BJ (cell line): ENCODE measurements around the gene NOX5. TPM values are rescaled to one million over a fixed set of nuclear protein-coding genes. Genes with fewer than 3 reads are reported as not detected.

ENCODE experiments used
- CTCF ChIA-PET: fragments of 350-600 bp; formaldehyde crosslinking; extraction: SDS; loops from one replicate; lab custom pipeline; 2021; ENCODE audit warnings: antibody characterized with exemption, inconsistent platforms; lab: Yijun Ruan, JAX
- POLR2A ChIA-PET: fragments of 300-600 bp; sonication (Branson Sonifier 250); formaldehyde crosslinking; extraction: SDS; loops from one replicate; lab custom pipeline; 2021; ENCODE audit warnings: antibody characterized with exemption; lab: Charles Lee
- DNase-seq: peaks from one replicate; pipeline ENCODE4 v3.0.0-alpha.2; 2011; ENCODE audit warnings: low read depth
- H3K27me3 ChIP-seq: 2 replicates; pipeline ENCODE4 v1.6.0; 2011; ENCODE audit warnings: low read length; ENCODE audit not compliant: control insufficient read depth, insufficient read depth
- H3K36me3 ChIP-seq: 2 replicates; pipeline ENCODE4 v1.5.1; 2011; ENCODE audit warnings: low read length; ENCODE audit not compliant: control insufficient read depth, insufficient read depth
- H3K4me3 ChIP-seq: 2 replicates; pipeline ENCODE4 v1.5.1; 2011; ENCODE audit warnings: low read depth, mild to moderate bottlenecking, control low read depth, low read length
- polyA plus RNA-seq: library from polyadenylated mRNA; depleted of rRNA; stranded (reverse); fragments of >200 nt; gene quantifications from 2 replicates; pipeline ENCODE4 v1.2.3, GENCODE V29; 2011
- TF ChIP-seq, protein P1 (sequence below): IDR thresholded peaks from 2 replicates; pipeline ENCODE4 v1.5.1; 2011; ENCODE audit warnings: low read depth, mild to moderate bottlenecking, control low read depth, inconsistent platforms, low read length, moderate library complexity; ENCODE audit not compliant: insufficient read depth

NOX5 gene
- polyA plus RNA-seq, 1 experiment = 0.86 TPM

DNA sequence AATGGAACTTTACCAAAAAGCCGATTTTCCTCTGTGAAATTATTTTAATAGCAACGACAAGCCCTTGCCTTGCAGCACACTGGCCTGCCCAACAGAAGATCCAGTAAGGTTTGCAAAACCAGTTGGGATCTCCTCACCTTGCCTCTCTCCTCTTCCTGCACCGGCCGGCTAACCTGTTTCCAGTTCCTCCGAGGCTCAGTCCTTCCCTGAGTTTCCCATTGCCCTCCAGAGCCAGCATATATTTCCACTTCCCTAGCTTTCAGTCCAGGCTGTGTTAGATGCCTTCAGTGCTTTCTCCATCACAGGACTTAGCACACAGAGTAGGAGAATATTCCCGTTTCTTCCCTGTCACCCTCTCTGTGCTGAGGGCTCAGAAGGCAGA is 60.3 kb downstream of the NOX5 start:
- Histone ChIP-seq H3K27me3 (no peaks in the 10 kb centered on the region; the same call in 1 of the 2 replicates), H3K36me3 (no peaks in the 10 kb centered on the region), H3K4me3 (peak overlapping the region; percentile 44; the same call in 1 of the 2 replicates)
- no peak for DNase-seq
- POLR2A ChIA-PET = no interaction called here
- TF ChIP-seq, protein P1, sequence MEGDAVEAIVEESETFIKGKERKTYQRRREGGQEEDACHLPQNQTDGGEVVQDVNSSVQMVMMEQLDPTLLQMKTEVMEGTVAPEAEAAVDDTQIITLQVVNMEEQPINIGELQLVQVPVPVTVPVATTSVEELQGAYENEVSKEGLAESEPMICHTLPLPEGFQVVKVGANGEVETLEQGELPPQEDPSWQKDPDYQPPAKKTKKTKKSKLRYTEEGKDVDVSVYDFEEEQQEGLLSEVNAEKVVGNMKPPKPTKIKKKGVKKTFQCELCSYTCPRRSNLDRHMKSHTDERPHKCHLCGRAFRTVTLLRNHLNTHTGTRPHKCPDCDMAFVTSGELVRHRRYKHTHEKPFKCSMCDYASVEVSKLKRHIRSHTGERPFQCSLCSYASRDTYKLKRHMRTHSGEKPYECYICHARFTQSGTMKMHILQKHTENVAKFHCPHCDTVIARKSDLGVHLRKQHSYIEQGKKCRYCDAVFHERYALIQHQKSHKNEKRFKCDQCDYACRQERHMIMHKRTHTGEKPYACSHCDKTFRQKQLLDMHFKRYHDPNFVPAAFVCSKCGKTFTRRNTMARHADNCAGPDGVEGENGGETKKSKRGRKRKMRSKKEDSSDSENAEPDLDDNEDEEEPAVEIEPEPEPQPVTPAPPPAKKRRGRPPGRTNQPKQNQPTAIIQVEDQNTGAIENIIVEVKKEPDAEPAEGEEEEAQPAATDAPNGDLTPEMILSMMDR = no peak
- CTCF ChIA-PET = interaction anchor here (0.7 to 1.1 kb wide), 3 partner anchors 29 to 388 kb away, joined by 3 to 4 read pairs (median 3); no protein-coding TSS in a partner anchor

- ChIA-PET CTCF (interaction anchor here (0.6 to 1.5 kb wide), 3 partner anchors 8 to 1240 kb away, joined by 3 to 4 read pairs (median 3); no protein-coding TSS in a partner anchor), POLR2A (no interaction called here)
Measured at GRCh38 chr15:69075440-69075839, 60.9 kb downstream of the NOX5 start.

GRCh38 chr15:69076756-69077155 is 62.3 kb downstream of the NOX5 start:
- DNase-seq = no peak
- Histone ChIP-seq H3K4me3 (no peak overlapping the region), H3K27me3 (no peaks in the 10 kb centered on the region), H3K36me3 (no peaks in the 10 kb centered on the region)
- ChIA-PET POLR2A (no interaction called here), CTCF (interaction anchor here (1.0 to 1.5 kb wide), 3 partner anchors 10 to 152 kb away, joined by 3 to 7 read pairs (median 3); no protein-coding TSS in a partner anchor)
- TF ChIP-seq, protein P1 = no peak

More at GRCh38 chr15:69075440-69075839, 60.9 kb downstream of the NOX5 start:
- no peak for DNase-seq
- TF ChIP-seq, protein P1 = no peak
- Histone ChIP-seq H3K36me3 (no peaks in the 10 kb centered on the region), H3K4me3 (no peak overlapping the region), H3K27me3 (no peaks in the 10 kb centered on the region; the same call in 1 of the 2 replicates)

DNA sequence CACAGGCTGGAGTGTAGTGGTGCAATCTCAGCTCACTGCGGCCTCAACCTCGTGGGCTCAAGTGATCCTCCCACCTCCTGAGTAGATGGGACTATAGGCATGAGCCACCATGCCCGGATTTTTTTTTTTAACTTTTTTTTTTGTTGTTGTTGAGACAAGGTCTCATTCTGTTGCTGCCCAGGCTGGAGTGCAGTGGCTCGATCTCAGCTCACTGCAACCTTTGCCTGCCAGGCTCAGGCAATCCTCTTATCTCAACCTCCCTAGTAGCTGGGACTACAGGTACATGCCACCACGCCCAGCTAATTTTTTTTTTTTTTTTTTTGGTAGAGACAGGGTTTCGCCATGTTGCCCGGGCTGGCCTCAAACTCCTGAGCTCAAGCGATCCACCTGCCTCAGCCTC is 64.1 kb downstream of the NOX5 start:
- H3K4me3 ChIP-seq = no peak overlapping the region
- H3K27me3 ChIP-seq = no peaks in the 10 kb centered on the region
- ChIA-PET POLR2A (no interaction called here), CTCF (no interaction called here)
- TF ChIP-seq, protein P1 = no peak
- no peak for DNase-seq
- H3K36me3 ChIP-seq = no peaks in the 10 kb centered on the region

- CTCF ChIA-PET = interaction anchor here (1.2 kb wide), 1 partner anchor 21 kb away, joined by 3 read pairs; no protein-coding TSS in a partner anchor
- Histone ChIP-seq H3K27me3 (0 out of 2 replicates have a peak, but pooled peaks cover 5% of the 10 kb centered on the region), H3K4me3 (no peak overlapping the region), H3K36me3 (no peaks in the 10 kb centered on the region)
- DNase-seq = no peak
- TF ChIP-seq, protein P1 = no peak
- POLR2A ChIA-PET = interaction anchor here (0.6 kb wide), 1 partner anchor 383 kb away, joined by 6 read pairs; no protein-coding TSS in a partner anchor
Measured at GRCh38 chr15:69080295-69081248, 66.1 kb downstream of the NOX5 start.
